K562 (cell line): ENCODE results near the gene WFIKKN1.

Source experiments
- CC2D1A ChIP-seq: fragments of 450-650 bp; IDR thresholded peaks from 2 replicates; pipeline ENCODE4 v1.6.1; 2017; ENCODE audit warnings: mild to moderate bottlenecking
- CTCF ChIP-seq, 3 experiments: IDR thresholded peaks in 2 of 3; conservative IDR thresholded peaks in 1 of 3; 2 replicates each; pipeline ENCODE4 v1.5.1; 2011 to 2012; ENCODE audit warnings: low read length in 3 of 3, mild to moderate bottlenecking in 3 of 3, control low read depth in 2 of 3, improper control_type of control experiment in 1 of 3, inconsistent platforms in 1 of 3, low read depth in 1 of 3, mixed read lengths in 1 of 3, moderate library complexity in 1 of 3; ENCODE audit not compliant: insufficient read depth in 2 of 3
- DEAF1 ChIP-seq: fragments of 450-650 bp; formaldehyde crosslinking; IDR thresholded peaks from 2 replicates; pipeline ENCODE4 v1.4.0; 2020; ENCODE audit warnings: mild to moderate bottlenecking, moderate library complexity
- FOXK2 ChIP-seq, 2 experiments: fragments of 450-650 bp; IDR thresholded peaks in 1 of 2; conservative IDR thresholded peaks in 1 of 2; 2 replicates each; pipeline ENCODE4 v1.6.1; 2016; ENCODE audit warnings: low read depth in 2 of 2, mild to moderate bottlenecking in 1 of 2
- HOMEZ ChIP-seq: fragments of 250-450 bp; sonication (Bioruptor Pico); IDR thresholded peaks from 2 replicates; pipeline ENCODE4 v1.4.0; 2020; ENCODE audit warnings: mild to moderate bottlenecking, moderate library complexity
- JUNB ChIP-seq: fragments of 450-650 bp; formaldehyde crosslinking; conservative IDR thresholded peaks from 2 replicates; pipeline ENCODE4 v1.4.0; 2020; ENCODE audit warnings: mild to moderate bottlenecking
- POLR2A ChIP-seq: fragments of 450-650 bp; conservative IDR thresholded peaks from 2 replicates; pipeline ENCODE4 v1.6.1; 2016
- SIN3A ChIP-seq, 2 experiments: fragments of 150-350 bp in 1 of 2; IDR thresholded peaks; 2 replicates each; pipeline ENCODE4 v1.6.1; 2011 to 2016; ENCODE audit warnings: borderline replicate concordance in 2 of 2, low read depth in 2 of 2, low read length in 2 of 2, mild to moderate bottlenecking in 2 of 2, moderate library complexity in 2 of 2; ENCODE audit not compliant: control insufficient read depth in 1 of 2
- TCF7L2 ChIP-seq: fragments of 150-350 bp; IDR thresholded peaks from 2 replicates; pipeline ENCODE4 v1.6.1; 2016; ENCODE audit warnings: low read depth, mild to moderate bottlenecking, low read length, moderate library complexity
- ZKSCAN1 ChIP-seq: fragments of 150-350 bp; IDR thresholded peaks from 2 replicates; pipeline ENCODE4 v1.6.1; 2016; ENCODE audit warnings: low read depth, low read length
- ZNF311 ChIP-seq: fragments of 250-450 bp; sonication (Bioruptor Pico); IDR thresholded peaks from 2 replicates; pipeline ENCODE4 v1.4.0; 2020; ENCODE audit warnings: mild to moderate bottlenecking, moderate library complexity

- TF ChIP-seq ZKSCAN1, result no peak
- no peak for TF ChIP-seq TCF7L2
- no peak for TF ChIP-seq POLR2A
- no peak for TF ChIP-seq CTCF (IDR thresholded peaks at IDR 0.05 in 2 of 3, conservative IDR thresholded peaks at IDR 0.05 in 1 of 3; ENCODE audit: insufficient read depth in 2 of 3, low read depth in 1 of 3, low read length in 3 of 3)
- TF ChIP-seq SIN3A (IDR thresholded peaks at IDR 0.05; ENCODE audit: borderline replicate concordance in 2 of 2, control insufficient read depth in 1 of 2, low read depth in 2 of 2, low read length in 2 of 2), result no peak
- TF ChIP-seq ZNF311 (CRISPR knock-in tag), result no peak
- TF ChIP-seq HOMEZ (CRISPR knock-in tag), result no peak
- TF ChIP-seq DEAF1 (CRISPR knock-in tag), result no peak
- TF ChIP-seq JUNB (CRISPR knock-in tag), result no peak
- no peak for TF ChIP-seq CC2D1A
- TF ChIP-seq FOXK2 (conservative IDR thresholded peaks at IDR 0.05 in 1 of 2, IDR thresholded peaks at IDR 0.05 in 1 of 2; ENCODE audit: low read depth in 2 of 2), result no peak
These were observed 15.3 kb downstream of the WFIKKN1 start for GRCh38 chr16:645852-646678.
